ENCODE results near the gene TRAPPC14. TPM values are rescaled to one million over a fixed set of nuclear protein-coding genes. Genes with fewer than 3 reads are reported as not detected.

The TRAPPC14 gene
- total and polyA plus RNA-seq, 10 of the 15 experiments (the other 5 are each of a cell fraction or from before 2014, with no cell fraction given) = 0.21 to 24.7 (median 7.5) TPM

- TF ChIP-seq HSF1 (IDR thresholded peaks at IDR 0.05; ENCODE audit: low read depth, low read length) = no peak
- peak; percentile 55; the same call in 1 of the 2 replicates for TF ChIP-seq RB1 (IDR thresholded peaks at IDR 0.05; ENCODE audit: borderline replicate concordance)
- TF ChIP-seq CEBPZ (IDR thresholded peaks at IDR 0.05; ENCODE audit: low read depth, low read length) = no peak
- TF ChIP-seq RBBP5 (conservative IDR thresholded peaks at IDR 0.05) = no peak
- TF ChIP-seq TCF3 (IDR thresholded peaks at IDR 0.05; ENCODE audit: borderline replicate concordance, insufficient read depth, low read depth, low read length) = no peak
- TF ChIP-seq EGR1 (IDR thresholded peaks at IDR 0.05; ENCODE audit: borderline replicate concordance in 1 of 2, low read depth in 2 of 2, low read length in 2 of 2) = peak in 1 of 2 experiments; percentile 76; a peak in 1 of 3 replicates
- no peak for TF ChIP-seq HDGF (IDR thresholded peaks at IDR 0.05)
- TF ChIP-seq CTCF (IDR thresholded peaks at IDR 0.05 in 2 of 3, conservative IDR thresholded peaks at IDR 0.05 in 1 of 3; ENCODE audit: control insufficient read depth in 2 of 3, extremely low read depth in 1 of 3, insufficient read depth in 1 of 3, low read depth in 3 of 3, low read length in 3 of 3) = no peak
- TF ChIP-seq MEF2A (IDR thresholded peaks at IDR 0.05; ENCODE audit: insufficient read depth, low read depth, low read length) = no peak
- no peak for TF ChIP-seq USF2 (IDR thresholded peaks at IDR 0.05; ENCODE audit: borderline replicate concordance, low read depth, low read length)
- no peak; a peak in 1 of 4 replicates for TF ChIP-seq ETV6 (conservative IDR thresholded peaks at IDR 0.05 in 1 of 2, IDR thresholded peaks at IDR 0.05 in 1 of 2; ENCODE audit: borderline replicate concordance in 1 of 2, low read depth in 1 of 2)
- TF ChIP-seq EED (IDR thresholded peaks at IDR 0.05; ENCODE audit: low read depth) = no peak; the same call in 1 of the 2 replicates
- TF ChIP-seq PAX5 (IDR thresholded peaks at IDR 0.05; ENCODE audit: borderline replicate concordance, low read depth, low read length) = peak; percentile 46; the same call in 1 of the 2 replicates
- peak; percentile 57 for TF ChIP-seq HDAC6 (IDR thresholded peaks at IDR 0.05; ENCODE audit: unreplicated experiment)
- no peak for TF ChIP-seq ZSCAN29 (IDR thresholded peaks at IDR 0.05)
- TF ChIP-seq CREM (IDR thresholded peaks at IDR 0.05; ENCODE audit: low read depth) = no peak
- TF ChIP-seq RELB (IDR thresholded peaks at IDR 0.05; ENCODE audit: low read depth) = peak; percentile 38; the same call in 1 of the 2 replicates
- peak; percentile 83 for TF ChIP-seq DPF2 (IDR thresholded peaks at IDR 0.05)
- no peak for TF ChIP-seq ZBED1 (IDR thresholded peaks at IDR 0.05; ENCODE audit: borderline replicate concordance)
Measured at GRCh38 chr7:100158229-100159098, at the start of gene TRAPPC14 (continued).

Data from GM12878 (cell line).